Karpas-422 (cell line): ENCODE data around the gene MEIS2. TPM values are rescaled to one million over a fixed set of nuclear protein-coding genes. Genes with fewer than 3 reads are reported as not detected.

ENCODE experiments used
- DNase-seq: peaks from one replicate; pipeline ENCODE4 v3.0.0-alpha.2; 2015
- H2AFZ ChIP-seq: fragments of 200-600 bp; sonication (generic); 2 replicates; pipeline ENCODE4 v1.6.1; 2014; ENCODE audit warnings: antibody characterized with exemption, low read length, mixed read lengths
- H3K27ac ChIP-seq: fragments of 200-600 bp; sonication (generic); 2 replicates; pipeline ENCODE4 v1.5.1; 2014; ENCODE audit warnings: mild to moderate bottlenecking, low read length, moderate library complexity
- H3K27me3 ChIP-seq: fragments of 200-600 bp; sonication (generic); 2 replicates; pipeline ENCODE4 v1.6.1; 2014; ENCODE audit warnings: low read length, mixed read lengths
- H3K36me3 ChIP-seq: fragments of 200-600 bp; sonication (generic); 2 replicates; pipeline ENCODE4 v1.6.1; 2014; ENCODE audit warnings: low read length, mixed read lengths; ENCODE audit not compliant: insufficient read depth
- H3K4me1 ChIP-seq: fragments of 200-600 bp; sonication (generic); 2 replicates; pipeline ENCODE4 v1.6.1; 2014; ENCODE audit warnings: mild to moderate bottlenecking, low read length, mixed read lengths
- H3K4me2 ChIP-seq: fragments of 200-600 bp; sonication (generic); 2 replicates; pipeline ENCODE4 v1.6.1; 2014; ENCODE audit warnings: low read length, low read depth, mild to moderate bottlenecking; ENCODE audit not compliant: poor library complexity, severe bottlenecking
- H3K4me3 ChIP-seq: fragments of 200-600 bp; sonication (generic); 2 replicates; pipeline ENCODE4 v1.5.1; 2014; ENCODE audit warnings: mild to moderate bottlenecking, antibody characterized with exemption, low read length, mixed read lengths
- H3K79me2 ChIP-seq: fragments of 200-600 bp; sonication (generic); 2 replicates; pipeline ENCODE4 v1.6.1; 2014; ENCODE audit warnings: mild to moderate bottlenecking, low read length, mixed read lengths
- H3K9ac ChIP-seq: fragments of 200-600 bp; sonication (generic); 2 replicates; pipeline ENCODE4 v1.6.0; 2014; ENCODE audit warnings: low read length
- H3K9me2 ChIP-seq: fragments of 200-600 bp; sonication (generic), shearing (Covaris generic); replicated peaks from 2 replicates; pipeline ENCODE4 v1.6.0; 2014; ENCODE audit warnings: mild to moderate bottlenecking, low read length, moderate library complexity; ENCODE audit not compliant: insufficient read depth
- H3K9me3 ChIP-seq: fragments of 300-700, 200-600 bp; sonication (generic); 2 replicates; pipeline ENCODE4 v1.6.1; 2014; ENCODE audit warnings: low read length, mixed read lengths
- H4K20me1 ChIP-seq: fragments of 200-600 bp; sonication (generic); 2 replicates; pipeline ENCODE4 v1.6.1; 2014; ENCODE audit warnings: mild to moderate bottlenecking, antibody characterized with exemption, low read length, low read depth; ENCODE audit not compliant: insufficient read depth
- total RNA-seq: library from RNA; depleted of rRNA; stranded (reverse); fragments of >200 nt; shearing (Covaris generic); gene quantifications from 2 replicates; pipeline ENCODE4 v1.2.3, GENCODE V29; 2014; ENCODE audit warnings: low replicate concordance

MEIS2 gene
- total RNA-seq, 1 experiment from 2014 or later = 68.2 TPM

DNA sequence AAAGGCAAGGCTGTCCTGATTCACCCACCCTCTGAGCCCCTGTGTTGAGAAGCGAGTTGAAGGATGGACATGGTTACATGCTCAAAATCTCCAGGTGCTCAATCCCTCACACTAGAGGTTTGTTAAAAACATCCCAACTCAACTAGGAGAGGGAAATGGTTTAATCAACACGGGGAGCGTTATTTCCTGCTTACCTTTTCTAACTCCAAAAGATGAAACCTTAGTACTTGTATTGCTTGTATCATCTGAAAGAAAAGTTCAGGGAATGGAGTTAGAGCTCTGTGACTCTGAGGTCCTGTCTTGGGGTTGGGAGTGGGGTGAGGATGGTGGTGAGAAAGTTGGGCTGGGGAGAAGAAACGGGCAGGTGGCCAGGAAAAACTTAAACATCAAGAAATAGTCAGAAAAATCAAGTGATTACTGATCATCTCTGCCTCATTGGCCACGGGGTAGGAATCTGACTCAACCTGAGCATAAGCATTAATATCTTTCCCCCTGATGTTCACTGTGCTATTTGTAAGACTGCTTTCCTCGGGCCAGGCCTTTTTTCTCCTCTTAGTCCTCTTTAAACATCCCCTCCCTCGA lies 5.9 kb downstream of the MEIS2 start:
- Histone ChIP-seq H3K4me2 (peak overlapping the region; percentile 1), H3K9ac (no peak overlapping the region), H3K36me3 (peaks cover 39% of the 10 kb centered on the region), H4K20me1 (no peaks in the 10 kb centered on the region; the same call in 1 of the 2 replicates), H3K27me3 (no peaks in the 10 kb centered on the region), H3K9me3 (no peaks in the 10 kb centered on the region), H3K27ac (0 out of 2 replicates have a peak overlapping the region, but pooled peaks have one; percentile 20), H3K79me2 (peaks cover 92% of the 10 kb centered on the region), H3K4me3 (no peak overlapping the region), H2AFZ (no peak overlapping the region), H3K9me2 (no peaks in the 10 kb centered on the region; the same call in 1 of the 2 replicates), H3K4me1 (peaks cover 74% of the 10 kb centered on the region)
- no peak for DNase-seq

DNA sequence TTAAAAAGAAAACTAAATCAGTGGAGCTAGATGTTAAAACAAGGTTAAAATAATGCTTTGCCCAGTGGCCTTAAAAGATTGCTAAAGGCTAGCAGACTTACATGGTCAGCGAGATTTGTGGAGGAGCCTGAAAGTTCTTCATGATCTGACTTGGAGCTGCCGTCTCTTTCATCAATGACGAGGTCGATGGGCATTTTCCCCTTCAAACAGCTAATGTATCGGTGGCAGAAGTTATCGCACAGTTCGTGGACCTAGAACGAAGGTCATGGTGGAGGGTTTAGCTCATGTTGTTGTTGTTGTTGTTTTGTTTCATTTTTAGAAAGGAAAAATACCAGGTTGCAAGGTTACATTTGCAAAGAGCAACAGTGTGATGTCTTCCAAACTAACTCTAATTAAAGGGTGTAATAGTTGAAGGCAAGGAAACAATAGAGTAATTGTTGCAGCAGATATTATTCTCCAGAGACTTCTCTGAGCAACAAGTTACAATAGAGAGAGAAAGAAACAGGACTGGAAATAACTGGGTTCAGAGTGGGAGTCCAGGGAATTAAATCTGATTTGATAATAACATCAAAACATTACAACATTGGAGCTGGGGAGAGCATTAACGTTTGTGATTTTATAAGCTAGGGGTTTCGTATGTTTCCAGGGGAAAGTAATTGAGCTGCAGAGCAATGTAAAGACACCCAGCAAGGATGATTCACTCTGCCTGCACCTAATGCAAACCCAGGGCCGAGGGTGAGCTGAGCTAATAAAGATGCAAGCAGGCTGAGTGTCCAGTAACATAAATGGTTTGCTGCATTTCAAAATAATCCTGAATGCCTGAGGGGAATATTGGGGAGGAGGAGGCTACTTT lies 6.6 kb downstream of the MEIS2 start:
- H4K20me1 ChIP-seq = no peaks in the 10 kb centered on the region; the same call in 1 of the 2 replicates
- H3K4me1 ChIP-seq = peaks cover 81% of the 10 kb centered on the region
- DNase-seq = no peak
- no peak overlapping the region for H3K9ac ChIP-seq
- 0 out of 2 replicates have a peak overlapping the region, but pooled peaks have one; percentile 20 for H3K27ac ChIP-seq
- H3K9me2 ChIP-seq = no peaks in the 10 kb centered on the region; the same call in 1 of the 2 replicates
- no peaks in the 10 kb centered on the region for H3K27me3 ChIP-seq
- no peak overlapping the region for H2AFZ ChIP-seq
- no peak overlapping the region for H3K4me3 ChIP-seq
- H3K79me2 ChIP-seq = peaks cover 93% of the 10 kb centered on the region
- peaks cover 46% of the 10 kb centered on the region for H3K36me3 ChIP-seq
- H3K9me3 ChIP-seq = no peaks in the 10 kb centered on the region
- H3K4me2 ChIP-seq = peak overlapping the region; percentile 1

DNA sequence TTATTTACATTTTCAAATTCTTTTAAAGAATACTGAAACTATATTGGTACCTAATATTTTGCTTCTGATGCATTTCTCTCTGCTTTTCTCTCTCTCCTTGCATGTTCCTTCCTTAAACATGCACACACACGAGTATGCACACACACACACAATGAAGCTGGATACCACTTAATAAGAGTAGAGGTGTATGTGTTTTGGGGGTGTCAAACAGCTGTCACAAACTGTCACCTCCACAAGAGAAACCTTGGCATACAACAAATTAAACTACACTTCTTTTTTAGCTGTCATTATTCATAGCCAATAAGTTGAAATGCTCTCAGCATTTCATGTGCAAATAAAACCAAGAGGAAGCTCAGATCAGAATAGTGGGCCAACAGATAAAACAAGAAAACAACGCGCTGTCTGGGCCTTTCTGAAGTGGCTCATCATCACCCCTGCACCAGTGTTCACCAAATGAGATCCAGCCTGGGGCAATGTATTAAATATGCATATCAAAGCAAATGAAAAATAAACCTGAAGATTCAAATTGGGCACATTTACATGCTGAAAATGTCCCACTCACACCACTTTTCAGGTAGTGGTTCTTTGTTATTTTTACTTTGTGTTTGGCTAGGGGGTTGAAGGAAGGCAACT lies 9.7 kb downstream of the MEIS2 start:
- no peak overlapping the region for H2AFZ ChIP-seq
- peak overlapping the region; percentile 10 for H3K4me2 ChIP-seq
- no peak overlapping the region for H3K9ac ChIP-seq
- peaks cover 93% of the 10 kb centered on the region for H3K79me2 ChIP-seq
- H3K4me3 ChIP-seq = peak overlapping the region; percentile 13; the same call in 1 of the 2 replicates
- H3K36me3 ChIP-seq = peaks cover 69% of the 10 kb centered on the region
- H3K27ac ChIP-seq = peak overlapping the region; percentile 39
- no peaks in the 10 kb centered on the region for H4K20me1 ChIP-seq
- H3K9me2 ChIP-seq = no peaks in the 10 kb centered on the region; the same call in 1 of the 2 replicates
- H3K9me3 ChIP-seq = no peaks in the 10 kb centered on the region
- peaks cover 85% of the 10 kb centered on the region for H3K4me1 ChIP-seq
- H3K27me3 ChIP-seq = no peaks in the 10 kb centered on the region
- no peak for DNase-seq

DNA sequence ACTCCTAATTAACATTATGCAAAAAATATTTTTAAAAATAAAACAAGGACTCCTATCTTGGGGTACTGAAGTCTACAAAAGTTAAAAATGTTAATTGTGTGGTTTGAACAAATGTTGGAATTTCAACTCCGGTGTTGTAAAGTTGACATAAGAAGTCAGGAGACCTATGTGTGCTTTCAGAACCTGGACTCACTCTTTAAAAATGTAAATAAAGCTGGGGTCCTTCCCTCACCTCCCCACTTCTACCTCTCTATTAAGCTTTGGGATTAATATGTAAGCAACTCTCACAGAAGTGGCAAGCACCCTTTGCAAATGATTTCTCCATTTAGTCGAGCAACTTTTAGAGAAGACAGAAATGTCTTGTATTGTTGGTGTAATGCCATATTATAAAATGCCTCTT lies 11.9 kb downstream of the MEIS2 start:
- no peaks in the 10 kb centered on the region for H3K9me3 ChIP-seq
- H3K9me2 ChIP-seq = no peaks in the 10 kb centered on the region; the same call in 1 of the 2 replicates
- no peak overlapping the region for H3K4me2 ChIP-seq
- no peak overlapping the region for H2AFZ ChIP-seq
- no peak overlapping the region for H3K9ac ChIP-seq
- no peaks in the 10 kb centered on the region for H4K20me1 ChIP-seq
- H3K4me3 ChIP-seq = no peak overlapping the region
- peaks cover 84% of the 10 kb centered on the region for H3K36me3 ChIP-seq
- H3K27ac ChIP-seq = 0 out of 2 replicates have a peak overlapping the region, but pooled peaks have one; percentile 24
- DNase-seq = no peak
- H3K4me1 ChIP-seq = peaks cover 65% of the 10 kb centered on the region
- no peaks in the 10 kb centered on the region for H3K27me3 ChIP-seq
- H3K79me2 ChIP-seq = peaks cover 96% of the 10 kb centered on the region

DNA sequence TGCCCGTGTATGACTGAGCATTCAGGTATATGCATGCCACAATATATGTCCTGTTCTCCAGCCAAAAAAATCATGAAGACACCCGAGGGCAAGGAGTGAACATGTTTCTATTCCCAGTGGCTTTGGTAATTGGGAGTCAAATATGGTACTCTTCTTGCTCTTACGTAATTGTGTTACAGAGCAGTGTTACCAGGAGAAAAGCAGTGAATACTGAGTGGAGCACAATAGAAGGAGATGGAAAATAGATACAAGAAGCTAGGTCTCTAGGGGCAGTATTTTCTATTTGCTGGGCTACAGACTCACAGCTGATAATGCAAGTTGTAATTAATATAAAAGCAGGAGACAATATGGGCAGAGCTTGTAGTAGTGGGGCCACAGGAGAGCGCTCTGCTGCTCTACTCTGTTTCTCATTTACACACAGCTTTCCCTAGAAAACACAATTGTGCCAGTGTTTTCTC lies 13.2 kb downstream of the MEIS2 start:
- no peaks in the 10 kb centered on the region for H3K9me3 ChIP-seq
- H3K4me2 ChIP-seq = no peak overlapping the region
- H3K27ac ChIP-seq = no peak overlapping the region
- no peak overlapping the region for H2AFZ ChIP-seq
- DNase-seq = no peak
- H3K4me1 ChIP-seq = peaks cover 55% of the 10 kb centered on the region
- H3K36me3 ChIP-seq = peaks cover 87% of the 10 kb centered on the region
- H3K9ac ChIP-seq = no peak overlapping the region
- no peak overlapping the region for H3K4me3 ChIP-seq
- H3K79me2 ChIP-seq = peaks cover 97% of the 10 kb centered on the region
- H3K9me2 ChIP-seq = no peaks in the 10 kb centered on the region; the same call in 1 of the 2 replicates
- no peaks in the 10 kb centered on the region for H3K27me3 ChIP-seq
- H4K20me1 ChIP-seq = no peaks in the 10 kb centered on the region

DNA sequence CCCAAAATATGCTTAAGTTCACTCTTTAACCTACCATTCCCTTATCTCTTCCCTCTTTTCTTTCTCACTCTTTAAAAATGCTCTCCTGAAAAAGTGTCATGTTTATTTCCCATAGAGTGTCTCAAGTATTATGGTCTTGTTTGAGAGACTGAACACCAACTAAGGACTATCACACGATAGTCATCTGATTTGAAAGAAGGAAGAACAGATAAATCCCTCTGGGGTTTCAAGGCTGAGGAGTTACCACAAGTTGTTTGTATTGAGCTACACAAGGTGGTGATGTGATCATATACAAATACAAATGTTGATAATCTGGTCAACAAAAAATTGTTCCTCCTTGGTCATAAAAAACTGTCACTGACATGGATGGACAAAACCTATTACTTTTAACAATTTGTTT lies 13.8 kb downstream of the MEIS2 start:
- Histone ChIP-seq H3K9me2 (no peaks in the 10 kb centered on the region; the same call in 1 of the 2 replicates), H3K79me2 (peaks cover 97% of the 10 kb centered on the region), H3K9me3 (no peaks in the 10 kb centered on the region), H3K27me3 (no peaks in the 10 kb centered on the region), H3K4me3 (no peak overlapping the region), H3K4me1 (peaks cover 48% of the 10 kb centered on the region), H3K36me3 (peaks cover 87% of the 10 kb centered on the region), H2AFZ (no peak overlapping the region), H3K4me2 (no peak overlapping the region), H4K20me1 (no peaks in the 10 kb centered on the region), H3K9ac (no peak overlapping the region), H3K27ac (peak overlapping the region; percentile 12; the same call in 1 of the 2 replicates)
- DNase-seq = no peak

DNA sequence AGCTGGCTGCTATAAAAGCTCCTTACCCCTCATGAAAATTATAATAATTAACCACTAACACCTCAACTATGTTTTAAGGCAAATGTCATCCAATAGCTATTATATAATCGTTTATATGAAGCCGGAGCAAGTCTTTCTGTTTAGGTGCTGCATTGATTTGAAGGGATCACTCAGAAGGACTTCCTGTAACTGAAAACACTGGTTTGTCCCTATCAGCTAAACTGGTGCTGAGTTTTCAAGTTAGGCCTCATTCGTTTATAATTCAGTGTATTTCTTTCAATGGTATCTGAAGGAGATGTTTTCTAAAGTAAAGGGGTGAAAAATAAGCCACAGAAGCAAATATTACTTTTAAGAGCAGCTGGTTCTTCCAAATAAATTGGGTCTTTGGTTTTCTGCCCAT lies 14.2 kb downstream of the MEIS2 start:
- H3K27ac ChIP-seq = peak overlapping the region; percentile 12; the same call in 1 of the 2 replicates
- H3K36me3 ChIP-seq = peaks cover 88% of the 10 kb centered on the region
- H4K20me1 ChIP-seq = no peaks in the 10 kb centered on the region
- H3K9me2 ChIP-seq = no peaks in the 10 kb centered on the region; the same call in 1 of the 2 replicates
- no peak overlapping the region for H3K4me3 ChIP-seq
- H3K4me1 ChIP-seq = peaks cover 44% of the 10 kb centered on the region
- H3K9me3 ChIP-seq = no peaks in the 10 kb centered on the region
- no peak overlapping the region for H3K9ac ChIP-seq
- no peak overlapping the region for H2AFZ ChIP-seq
- H3K4me2 ChIP-seq = no peak overlapping the region
- H3K27me3 ChIP-seq = no peaks in the 10 kb centered on the region
- peaks cover 97% of the 10 kb centered on the region for H3K79me2 ChIP-seq
- DNase-seq = no peak

DNA sequence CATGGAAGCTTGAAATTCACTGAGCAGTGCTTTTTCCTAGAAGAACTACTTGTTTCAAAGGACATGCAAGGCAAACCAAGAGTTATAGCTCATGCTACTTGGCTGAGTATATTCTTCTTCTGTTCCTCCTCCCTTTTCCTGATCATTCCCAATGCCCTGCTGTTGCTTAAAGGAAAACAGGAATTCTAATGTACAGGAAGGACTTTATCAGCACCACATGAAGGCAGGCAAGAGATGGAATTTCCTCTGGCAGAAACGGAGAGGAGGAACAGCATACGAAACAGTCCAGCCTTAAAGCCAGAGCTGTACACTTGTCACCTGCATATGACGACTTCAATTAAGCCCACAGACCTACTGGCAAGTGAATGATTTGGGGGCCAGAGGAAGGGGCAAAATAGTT lies 15.7 kb downstream of the MEIS2 start:
- Histone ChIP-seq H3K4me2 (no peak overlapping the region), H4K20me1 (no peaks in the 10 kb centered on the region), H2AFZ (no peak overlapping the region), H3K27me3 (no peaks in the 10 kb centered on the region), H3K9ac (no peak overlapping the region), H3K9me2 (no peaks in the 10 kb centered on the region; the same call in 1 of the 2 replicates), H3K9me3 (no peaks in the 10 kb centered on the region), H3K4me1 (peaks cover 35% of the 10 kb centered on the region), H3K4me3 (no peak overlapping the region), H3K36me3 (peaks cover 92% of the 10 kb centered on the region), H3K27ac (no peak overlapping the region), H3K79me2 (peaks cover 98% of the 10 kb centered on the region)
- no peak for DNase-seq
